SK-N-SH (cell line): Measurements from ENCODE around the gene AFAP1. TPM values are rescaled to one million over a fixed set of nuclear protein-coding genes. Genes with fewer than 3 reads are reported as not detected.

ENCODE experiments used
- CTCF ChIA-PET: fragments of 300-600, 350-600 bp; formaldehyde crosslinking; extraction: SDS; loops from one replicate; lab custom pipeline; 2021; lab: Yijun Ruan, JAX
- POLR2A ChIA-PET: fragments of 350-600 bp; sonication (Branson Sonifier 250); formaldehyde crosslinking; extraction: SDS; loops from one replicate; lab custom pipeline; 2020; ENCODE audit warnings: antibody characterized with exemption, inconsistent platforms; lab: Yijun Ruan, JAX
- DNase-seq: peaks from one replicate; pipeline ENCODE4 v3.0.0; 2012
- H2AFZ ChIP-seq: fragments of 200-600 bp; sonication (generic); 2 replicates; pipeline ENCODE4 v1.8.1; 2016; ENCODE audit warnings: antibody characterized with exemption, mild to moderate bottlenecking, low read depth
- H3F3A ChIP-seq: fragments of 200-600 bp; sonication (generic); replicated peaks from 2 replicates; pipeline ENCODE3; 2016; ENCODE audit warnings: antibody characterized with exemption, mild to moderate bottlenecking; ENCODE audit not compliant: insufficient read depth
- H3K27ac ChIP-seq, 2 experiments: fragments of 200-500 bp in 1 of 2; fragments of 200-600 bp in 1 of 2; sonication (Bioruptor generic) in 1 of 2; sonication (generic), shearing (Covaris generic) in 1 of 2; 2 replicates each; pipeline versions ENCODE4 v1.5.1 to v1.6.1; 2014 to 2016; ENCODE audit warnings: low read depth in 2 of 2, inconsistent platforms in 1 of 2, low read length in 1 of 2, mild to moderate bottlenecking in 1 of 2, mixed read lengths in 1 of 2
- H3K27me3 ChIP-seq: fragments of 200-600 bp; sonication (generic), shearing (Covaris generic); 2 replicates; pipeline ENCODE4 v1.6.1; 2016; ENCODE audit warnings: mixed run types; ENCODE audit not compliant: insufficient read depth
- H3K36me3 ChIP-seq, 2 experiments: fragments of 200-500 bp in 1 of 2; fragments of 200-600 bp in 1 of 2; sonication (Bioruptor generic) in 1 of 2; sonication (generic) in 1 of 2; replicated peaks in 1 of 2; 2 replicates each; pipeline versions ENCODE3 to v1.5.1; 2014 to 2016; ENCODE audit warnings: low read length in 1 of 2, mild to moderate bottlenecking in 1 of 2; ENCODE audit not compliant: insufficient read depth in 2 of 2, control insufficient read depth in 1 of 2
- H3K4me1 ChIP-seq, 2 experiments: fragments of 200-500 bp in 1 of 2; fragments of 200-600 bp in 1 of 2; sonication (Bioruptor generic) in 1 of 2; sonication (generic), shearing (Covaris generic) in 1 of 2; 2 replicates each; pipeline versions ENCODE4 v1.5.1 to v1.6.1; 2014 to 2016; ENCODE audit warnings: low read depth in 1 of 2, low read length in 1 of 2, mixed run types in 1 of 2; ENCODE audit not compliant: insufficient read depth in 2 of 2, control insufficient read depth in 1 of 2
- H3K4me2 ChIP-seq: fragments of 200-600 bp; sonication (generic), shearing (Covaris generic); 2 replicates; pipeline ENCODE4 v1.6.1; 2017; ENCODE audit warnings: mixed run types
- H3K4me3 ChIP-seq, 2 experiments: fragments of 200-500 bp in 1 of 2; fragments of 200-600 bp in 1 of 2; sonication (Bioruptor generic) in 1 of 2; sonication (generic), shearing (Covaris generic) in 1 of 2; 2 replicates each; pipeline versions ENCODE4 v1.5.1 to v1.8.1; 2014 to 2016; ENCODE audit warnings: low read depth in 2 of 2, inconsistent platforms in 1 of 2, low read length in 1 of 2, mild to moderate bottlenecking in 1 of 2, mixed read lengths in 1 of 2, moderate library complexity in 1 of 2
- H3K79me2 ChIP-seq: fragments of 200-600 bp; sonication (generic); 2 replicates; pipeline ENCODE4 v1.8.1; 2017; ENCODE audit warnings: mild to moderate bottlenecking; ENCODE audit not compliant: insufficient read depth
- H3K9ac ChIP-seq: fragments of 200-600 bp; sonication (generic); 2 replicates; pipeline ENCODE4 v1.6.1; 2017; ENCODE audit warnings: mixed run types
- H3K9me2 ChIP-seq: fragments of 200-600 bp; sonication (generic); 2 replicates; pipeline ENCODE4 v1.6.1; 2017; ENCODE audit warnings: mixed run types
- H3K9me3 ChIP-seq: fragments of 200-600 bp; sonication (generic); 2 replicates; pipeline ENCODE4 v1.6.1; 2017; ENCODE audit warnings: mixed run types, mild to moderate bottlenecking, moderate library complexity
- H4K20me1 ChIP-seq: fragments of 200-600 bp; sonication (generic); 2 replicates; pipeline ENCODE4 v1.6.1; 2017; ENCODE audit warnings: mild to moderate bottlenecking, mixed run types; ENCODE audit not compliant: insufficient read depth
- EP300 ChIP-seq, 2 experiments: IDR thresholded peaks; 2 replicates each; pipeline versions ENCODE4 v1.4.0 to v1.6.1; 2012; ENCODE audit warnings: borderline replicate concordance in 1 of 2, low read depth in 1 of 2, low read length in 1 of 2
- FOSL2 ChIP-seq: IDR thresholded peaks from 2 replicates; pipeline ENCODE4 v1.4.0; 2012; ENCODE audit warnings: low read depth, mild to moderate bottlenecking, moderate library complexity, borderline replicate concordance
- GATA2 ChIP-seq: sonication (generic); formaldehyde crosslinking; IDR thresholded peaks from 2 replicates; pipeline ENCODE4 v1.5.0; 2020; ENCODE audit warnings: mild to moderate bottlenecking, missing genetic modification reagents
- JUND ChIP-seq: IDR thresholded peaks from 2 replicates; pipeline ENCODE4 v1.4.0; 2012
- MXI1 ChIP-seq: IDR thresholded peaks from 2 replicates; pipeline ENCODE4 v1.6.1; 2012; ENCODE audit warnings: mild to moderate bottlenecking, low read depth, low read length, improper control_type of control experiment
- NFIC ChIP-seq: IDR thresholded peaks from 2 replicates; pipeline ENCODE4 v1.4.0; 2012; ENCODE audit warnings: borderline replicate concordance
- POLR2AphosphoS5 ChIP-seq: IDR thresholded peaks from 2 replicates; pipeline ENCODE4 v1.6.1; 2012; ENCODE audit warnings: low read depth, low read length
- RAD21 ChIP-seq: IDR thresholded peaks from 2 replicates; pipeline ENCODE4 v1.6.1; 2012; ENCODE audit warnings: mild to moderate bottlenecking, low read length
- RCOR1 ChIP-seq: fragments of 150-350 bp; IDR thresholded peaks from 2 replicates; pipeline ENCODE4 v1.6.1; 2017; ENCODE audit warnings: antibody characterized with exemption, low read length
- RXRA ChIP-seq: IDR thresholded peaks from 2 replicates; pipeline ENCODE4 v1.4.0; 2012; ENCODE audit warnings: low read depth, mild to moderate bottlenecking, borderline replicate concordance
- SIN3A ChIP-seq: IDR thresholded peaks from 2 replicates; pipeline ENCODE4 v1.6.1; 2012; ENCODE audit warnings: low read depth, mild to moderate bottlenecking, low read length, moderate library complexity, borderline replicate concordance
- SMC3 ChIP-seq: IDR thresholded peaks from 2 replicates; pipeline ENCODE4 v1.6.1; 2012; ENCODE audit warnings: low read depth, low read length, improper control_type of control experiment
- TCF12 ChIP-seq: IDR thresholded peaks from 2 replicates; pipeline ENCODE4 v1.4.0; 2012
- TEAD4 ChIP-seq: IDR thresholded peaks from 2 replicates; pipeline ENCODE4 v1.4.0; 2012; ENCODE audit warnings: mild to moderate bottlenecking, borderline replicate concordance; ENCODE audit not compliant: insufficient read depth
- YY1 ChIP-seq: IDR thresholded peaks from 2 replicates; pipeline ENCODE4 v1.4.0; 2012; ENCODE audit warnings: low read depth, mild to moderate bottlenecking
- WGBS: methylation state at CpG from one replicate; pipeline ENCODE4 v1.1.6; 2017; ENCODE audit warnings: low lambda C conversion rate; 5-methylcytosine and 5-hydroxymethylcytosine counted together
- polyA plus RNA-seq, 3 experiments: library from polyadenylated mRNA; depleted of rRNA; stranded (reverse); fragments of >200 nt; gene quantifications; 2 replicates each; pipeline ENCODE4 v1.2.3, GENCODE V29; 2012
- TF ChIP-seq, protein P1 (sequence below): IDR thresholded peaks from 2 replicates; pipeline ENCODE4; 2012
- TF ChIP-seq, protein P2 (sequence below): fragments of 200-600 bp; sonication (generic); IDR thresholded peaks from 2 replicates; pipeline ENCODE4 v1.6.1; 2017; ENCODE audit warnings: antibody characterized with exemption, mild to moderate bottlenecking, moderate library complexity
- TF ChIP-seq, protein P3 (sequence below): fragments of 150-350 bp; IDR thresholded peaks from 2 replicates; pipeline ENCODE4 v1.6.1; 2016; ENCODE audit warnings: mild to moderate bottlenecking, low read depth, low read length
- TF ChIP-seq, protein P4 (sequence below): IDR thresholded peaks from 2 replicates; pipeline ENCODE4 v1.4.0; 2012; ENCODE audit warnings: low read depth, borderline replicate concordance

AFAP1 gene
- polyA plus RNA-seq, 1 of the 3 experiments (the other 2 are of a cell fraction) = 67.9 TPM

DNA sequence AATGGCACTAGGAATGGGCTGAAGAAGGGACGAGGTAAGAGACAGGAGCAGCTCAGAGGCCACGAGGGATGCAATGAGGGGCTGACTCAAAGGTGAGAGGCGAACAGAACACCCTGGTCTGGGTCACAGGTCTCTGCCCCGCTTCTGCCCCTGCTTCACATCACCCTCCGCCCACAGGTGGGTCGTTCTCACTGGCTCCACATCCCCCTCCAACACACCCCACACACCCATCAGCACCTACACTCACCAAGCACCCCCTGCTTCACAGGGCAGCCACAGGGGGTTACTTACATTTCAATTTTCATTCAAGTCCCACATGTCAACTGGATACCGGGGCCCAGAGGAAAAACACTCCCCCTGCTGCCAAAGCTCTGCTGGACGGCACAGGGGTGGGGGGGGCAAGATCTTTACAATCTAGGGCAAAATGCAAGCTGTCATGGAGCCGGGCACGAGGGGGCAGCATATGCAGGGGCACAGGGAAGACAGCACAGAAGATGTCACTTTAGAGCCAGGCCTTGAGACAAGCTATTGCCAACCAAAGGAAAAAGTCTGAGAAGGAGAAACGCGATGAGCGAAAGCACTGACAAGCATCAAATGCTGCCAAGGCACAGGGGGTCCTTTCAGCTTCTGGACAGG, 94.0 kb downstream of the AFAP1 start:
- Histone ChIP-seq H3K36me3 (peaks cover 36 to 60% of the 10 kb centered on the region in 2 experiments), H4K20me1 (no peaks in the 10 kb centered on the region), H2AFZ (no peak overlapping the region), H3K9me3 (no peaks in the 10 kb centered on the region), H3K27ac (peak overlapping the region; percentile 48 to 100), H3K4me1 (peaks cover 24 to 54% of the 10 kb centered on the region in 2 experiments), H3K9ac (peak overlapping the region; percentile 88; the same call in 1 of the 2 replicates), H3K9me2 (no peaks in the 10 kb centered on the region), H3K79me2 (peaks cover 80% of the 10 kb centered on the region), H3K27me3 (no peaks in the 10 kb centered on the region), H3K4me2 (0 out of 2 replicates have a peak overlapping the region, but pooled peaks have one; percentile 10), H3K4me3 (no peak overlapping the region), H3F3A (peaks cover 77% of the 10 kb centered on the region)
- TF ChIP-seq NFIC (no peak), MXI1 (no peak), TEAD4 (no peak), RAD21 (no peak), RCOR1 (no peak)
- TF ChIP-seq, protein P1, sequence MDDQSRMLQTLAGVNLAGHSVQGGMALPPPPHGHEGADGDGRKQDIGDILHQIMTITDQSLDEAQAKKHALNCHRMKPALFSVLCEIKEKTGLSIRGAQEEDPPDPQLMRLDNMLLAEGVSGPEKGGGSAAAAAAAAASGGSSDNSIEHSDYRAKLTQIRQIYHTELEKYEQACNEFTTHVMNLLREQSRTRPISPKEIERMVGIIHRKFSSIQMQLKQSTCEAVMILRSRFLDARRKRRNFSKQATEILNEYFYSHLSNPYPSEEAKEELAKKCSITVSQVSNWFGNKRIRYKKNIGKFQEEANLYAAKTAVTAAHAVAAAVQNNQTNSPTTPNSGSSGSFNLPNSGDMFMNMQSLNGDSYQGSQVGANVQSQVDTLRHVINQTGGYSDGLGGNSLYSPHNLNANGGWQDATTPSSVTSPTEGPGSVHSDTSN = no peak
- TF ChIP-seq, protein P2, sequence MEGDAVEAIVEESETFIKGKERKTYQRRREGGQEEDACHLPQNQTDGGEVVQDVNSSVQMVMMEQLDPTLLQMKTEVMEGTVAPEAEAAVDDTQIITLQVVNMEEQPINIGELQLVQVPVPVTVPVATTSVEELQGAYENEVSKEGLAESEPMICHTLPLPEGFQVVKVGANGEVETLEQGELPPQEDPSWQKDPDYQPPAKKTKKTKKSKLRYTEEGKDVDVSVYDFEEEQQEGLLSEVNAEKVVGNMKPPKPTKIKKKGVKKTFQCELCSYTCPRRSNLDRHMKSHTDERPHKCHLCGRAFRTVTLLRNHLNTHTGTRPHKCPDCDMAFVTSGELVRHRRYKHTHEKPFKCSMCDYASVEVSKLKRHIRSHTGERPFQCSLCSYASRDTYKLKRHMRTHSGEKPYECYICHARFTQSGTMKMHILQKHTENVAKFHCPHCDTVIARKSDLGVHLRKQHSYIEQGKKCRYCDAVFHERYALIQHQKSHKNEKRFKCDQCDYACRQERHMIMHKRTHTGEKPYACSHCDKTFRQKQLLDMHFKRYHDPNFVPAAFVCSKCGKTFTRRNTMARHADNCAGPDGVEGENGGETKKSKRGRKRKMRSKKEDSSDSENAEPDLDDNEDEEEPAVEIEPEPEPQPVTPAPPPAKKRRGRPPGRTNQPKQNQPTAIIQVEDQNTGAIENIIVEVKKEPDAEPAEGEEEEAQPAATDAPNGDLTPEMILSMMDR = peak; percentile 29; the same call in 1 of the 2 replicates
- DNase-seq = no peak
- ChIA-PET POLR2A (no interaction called here), CTCF (interaction anchor here (1.1 to 6.0 kb wide), 9 partner anchors 9 to 84 kb away, joined by 3 to 73 read pairs (median 7); no protein-coding TSS in a partner anchor)
- 93% methylated on average over 13 of the region's 13 CpGs for WGBS

DNA sequence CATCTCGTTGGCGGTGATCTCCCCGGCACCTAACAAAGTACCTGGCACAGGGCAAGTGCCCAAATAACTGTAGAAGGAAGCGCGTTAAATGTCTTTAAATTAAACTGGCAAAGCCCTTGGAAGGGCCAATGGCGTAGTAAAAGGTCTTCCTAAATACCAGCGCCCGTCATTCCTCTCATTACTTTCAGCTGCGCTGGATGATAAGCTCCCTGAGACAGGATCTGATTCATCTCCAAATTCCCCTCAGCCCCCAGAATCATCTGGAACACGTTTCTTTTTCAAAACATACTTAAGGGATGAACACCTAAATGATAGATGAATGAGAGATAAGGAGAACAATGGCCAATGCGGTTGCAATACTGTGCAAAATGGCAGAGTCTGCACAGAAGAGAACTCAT, 95.1 kb downstream of the AFAP1 start:
- H3K9me3 ChIP-seq = no peaks in the 10 kb centered on the region
- CTCF ChIA-PET = interaction anchor here (0.7 to 6.0 kb wide), 24 partner anchors 8 to 143 kb away, joined by 3 to 73 read pairs (median 5); no protein-coding TSS in a partner anchor
- DNase-seq = no peak
- TF ChIP-seq JUND (peak; percentile 99), FOSL2 (peak; percentile 99), RCOR1 (no peak), NFIC (peak; percentile 94), YY1 (peak; percentile 66; the same call in 1 of the 2 replicates), RAD21 (no peak), SMC3 (no peak), RXRA (peak; percentile 90), SIN3A (peak; percentile 55; the same call in 1 of the 2 replicates), MXI1 (no peak), EP300 (IDR thresholded peaks at IDR 0.05; ENCODE audit: borderline replicate concordance in 1 of 2, low read depth in 1 of 2, low read length in 1 of 2) (peak; percentile 50 to 99), POLR2AphosphoS5 (peak; percentile 78; the same call in 1 of the 2 replicates), GATA2 (CRISPR knock-in tag) (no peak), TEAD4 (peak; percentile 98), TCF12 (peak; percentile 98)
- TF ChIP-seq, protein P3, sequence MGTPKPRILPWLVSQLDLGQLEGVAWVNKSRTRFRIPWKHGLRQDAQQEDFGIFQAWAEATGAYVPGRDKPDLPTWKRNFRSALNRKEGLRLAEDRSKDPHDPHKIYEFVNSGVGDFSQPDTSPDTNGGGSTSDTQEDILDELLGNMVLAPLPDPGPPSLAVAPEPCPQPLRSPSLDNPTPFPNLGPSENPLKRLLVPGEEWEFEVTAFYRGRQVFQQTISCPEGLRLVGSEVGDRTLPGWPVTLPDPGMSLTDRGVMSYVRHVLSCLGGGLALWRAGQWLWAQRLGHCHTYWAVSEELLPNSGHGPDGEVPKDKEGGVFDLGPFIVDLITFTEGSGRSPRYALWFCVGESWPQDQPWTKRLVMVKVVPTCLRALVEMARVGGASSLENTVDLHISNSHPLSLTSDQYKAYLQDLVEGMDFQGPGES = no peak
- TF ChIP-seq, protein P1 = peak; percentile 93
- TF ChIP-seq, protein P4, sequence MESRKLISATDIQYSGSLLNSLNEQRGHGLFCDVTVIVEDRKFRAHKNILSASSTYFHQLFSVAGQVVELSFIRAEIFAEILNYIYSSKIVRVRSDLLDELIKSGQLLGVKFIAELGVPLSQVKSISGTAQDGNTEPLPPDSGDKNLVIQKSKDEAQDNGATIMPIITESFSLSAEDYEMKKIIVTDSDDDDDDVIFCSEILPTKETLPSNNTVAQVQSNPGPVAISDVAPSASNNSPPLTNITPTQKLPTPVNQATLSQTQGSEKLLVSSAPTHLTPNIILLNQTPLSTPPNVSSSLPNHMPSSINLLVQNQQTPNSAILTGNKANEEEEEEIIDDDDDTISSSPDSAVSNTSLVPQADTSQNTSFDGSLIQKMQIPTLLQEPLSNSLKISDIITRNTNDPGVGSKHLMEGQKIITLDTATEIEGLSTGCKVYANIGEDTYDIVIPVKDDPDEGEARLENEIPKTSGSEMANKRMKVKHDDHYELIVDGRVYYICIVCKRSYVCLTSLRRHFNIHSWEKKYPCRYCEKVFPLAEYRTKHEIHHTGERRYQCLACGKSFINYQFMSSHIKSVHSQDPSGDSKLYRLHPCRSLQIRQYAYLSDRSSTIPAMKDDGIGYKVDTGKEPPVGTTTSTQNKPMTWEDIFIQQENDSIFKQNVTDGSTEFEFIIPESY = peak; percentile 87

More for the DNA sequence above, 95.1 kb downstream of the AFAP1 start:
- H3F3A ChIP-seq = peaks cover 75% of the 10 kb centered on the region
- H4K20me1 ChIP-seq = no peaks in the 10 kb centered on the region
- H3K79me2 ChIP-seq = peaks cover 80% of the 10 kb centered on the region
- peaks cover 34 to 58% of the 10 kb centered on the region in 2 experiments for H3K36me3 ChIP-seq
- peak overlapping the region; percentile 86 to 100 for H3K27ac ChIP-seq
- H3K9ac ChIP-seq = peak overlapping the region; percentile 88
- peaks cover 26 to 54% of the 10 kb centered on the region in 2 experiments for H3K4me1 ChIP-seq
- no peaks in the 10 kb centered on the region for H3K9me2 ChIP-seq
- peak overlapping the region; percentile 64 for H3K4me2 ChIP-seq
- WGBS = 9% methylated on average over 11 of the region's 11 CpGs
- H3K27me3 ChIP-seq = no peaks in the 10 kb centered on the region
- no peak overlapping the region for H2AFZ ChIP-seq
- POLR2A ChIA-PET = no interaction called here
- H3K4me3 ChIP-seq = no peak overlapping the region
